HG03521 (cell line): ENCODE results near the gene GDE1.
A peak's percentile ranks its signal among the peaks of the same experiment; 100 is the strongest.

Source experiments
- ATAC-seq: cut with Tn5 transposase; IDR thresholded peaks from one replicate; pipeline ENCODE4 v1.9.1; 2021; ENCODE audit warnings: mild to moderate bottlenecking, moderate library complexity; ENCODE audit not compliant: unreplicated experiment

GDE1 gene

DNA sequence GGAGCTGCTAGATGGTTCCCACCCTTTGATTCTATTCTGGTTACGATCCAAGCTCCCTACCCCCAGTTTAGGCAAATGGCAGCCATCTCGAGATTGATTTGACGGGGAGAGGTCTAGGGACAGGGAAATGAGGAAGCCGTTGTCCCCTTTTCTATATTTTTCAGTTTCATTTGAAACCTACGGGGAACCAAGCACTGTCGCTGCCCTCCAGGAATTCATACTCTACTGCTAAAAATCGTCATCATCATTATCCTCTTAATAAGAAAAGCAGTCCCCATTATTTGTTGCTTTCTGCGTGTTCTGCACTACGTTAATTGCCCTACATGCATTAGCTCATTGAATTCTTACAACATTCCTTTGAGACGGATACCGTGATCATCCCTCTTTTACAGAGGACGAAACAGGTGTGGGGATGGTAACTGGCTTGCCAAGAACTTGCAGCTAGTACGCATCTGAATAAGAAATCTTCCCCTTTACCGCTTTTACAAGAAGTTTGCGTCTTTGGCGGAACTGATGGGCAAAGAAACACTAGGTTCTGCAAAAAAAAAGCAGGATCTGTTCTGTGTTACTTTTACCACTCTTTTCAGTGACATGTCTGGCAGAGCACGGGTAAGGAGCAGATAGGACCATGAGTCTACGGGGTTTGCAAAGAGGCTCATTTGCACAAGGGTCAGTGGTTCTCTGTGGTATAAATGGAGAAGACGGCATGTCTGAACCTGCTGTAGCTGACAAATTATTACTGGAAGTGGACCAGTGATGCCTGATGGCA, 2.9 kb upstream of the GDE1 start:
- ATAC-seq = no peak

- ATAC-seq = no peak
Measured at GRCh38 chr16:19524356-19524615, 2.4 kb upstream of the GDE1 start.

DNA sequence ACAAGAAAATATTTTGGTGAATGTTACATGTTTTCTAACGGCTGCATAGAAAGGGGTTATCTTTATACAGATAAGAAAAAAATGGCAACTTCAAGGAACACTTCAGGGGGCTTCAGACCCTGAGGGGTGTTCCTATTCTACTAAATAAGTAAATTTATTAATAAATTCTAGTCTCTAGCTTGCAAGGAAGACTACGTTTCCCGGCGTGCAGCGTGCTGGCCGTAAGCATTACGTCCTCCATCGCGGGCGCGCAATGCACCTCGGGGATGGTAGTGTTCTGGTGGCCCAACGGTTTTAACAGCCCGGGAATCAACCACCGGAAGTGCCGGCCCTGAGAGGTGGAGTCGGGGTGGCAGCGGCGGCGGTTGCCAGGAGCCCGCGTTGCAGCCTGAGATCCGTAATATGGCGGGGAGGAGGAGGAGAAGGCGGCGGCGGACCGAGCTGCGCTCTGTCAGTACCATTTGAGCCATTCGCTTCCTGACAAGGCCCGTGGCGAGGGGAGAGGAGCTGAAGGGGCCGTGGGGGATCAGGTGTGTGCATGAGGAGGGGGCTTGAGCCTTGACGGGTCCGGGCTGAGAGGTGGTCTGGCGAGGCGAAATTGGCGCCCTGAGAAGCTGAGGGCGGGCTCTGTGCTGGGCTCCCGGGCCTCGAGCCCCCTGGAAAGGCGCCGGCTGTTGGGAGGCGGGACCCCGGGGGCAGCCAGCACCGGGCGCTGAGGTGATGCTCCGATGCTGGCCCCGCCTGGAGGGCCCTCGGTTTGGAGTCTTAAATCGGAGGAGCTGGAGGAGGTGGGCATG, 1.9 kb upstream of the GDE1 start, which contains the start of gene CCP110:
TSS of gene CCP110 (plus strand) at position 384 of the 797 bp plus-strand sequence. CDS start 3,940 bp downstream, outside the sequence.
- ATAC-seq = peak; percentile 74

- no peak for ATAC-seq
Measured at GRCh38 chr16:19523184-19523558, 1.3 kb upstream of the GDE1 start.

DNA sequence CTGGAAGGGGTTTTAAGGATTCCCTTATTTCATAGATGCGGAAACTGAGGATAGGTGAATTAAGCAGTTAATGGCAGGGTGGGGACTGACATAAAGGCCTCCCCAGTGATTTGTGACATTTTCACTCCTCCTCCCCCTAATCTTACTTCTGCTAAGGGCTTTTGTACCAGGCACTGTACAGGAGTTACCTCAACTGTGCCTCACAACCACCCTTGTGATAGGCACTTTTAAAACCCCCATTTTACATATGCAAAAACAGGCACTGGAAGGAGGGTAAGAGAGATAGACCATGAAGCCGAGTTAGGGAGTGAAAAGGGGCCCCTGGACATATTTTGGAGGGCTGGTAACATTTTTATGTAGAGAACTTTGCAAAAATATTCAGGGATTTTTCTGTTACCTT, 862 bp upstream of the GDE1 start:
- no peak for ATAC-seq

GRCh38 chr16:19522397-19522732, 467 bp upstream of the GDE1 start:
- no peak for ATAC-seq

GRCh38 chr16:19520861-19521331, 1.0 kb downstream of the GDE1 start:
- ATAC-seq = no peak

DNA sequence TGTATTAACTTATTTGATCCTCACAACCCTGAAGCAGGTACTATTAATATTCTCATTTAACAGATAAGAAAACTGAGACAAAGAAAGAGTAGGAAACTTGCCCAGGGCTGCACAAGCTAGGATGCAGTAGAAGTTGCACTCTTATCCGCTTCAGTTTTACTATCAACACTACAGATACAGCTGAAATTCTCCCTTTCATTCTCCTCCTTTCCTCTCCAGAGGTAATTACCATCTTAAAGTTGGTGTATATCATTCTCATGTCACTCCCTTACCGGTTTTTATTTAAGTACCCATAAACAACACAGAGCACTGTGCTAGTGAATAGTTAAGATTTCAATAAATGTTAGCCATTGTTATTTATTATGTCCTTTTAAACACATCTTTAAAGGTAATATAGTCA, 3.5 kb downstream of the GDE1 start:
- no peak for ATAC-seq

DNA sequence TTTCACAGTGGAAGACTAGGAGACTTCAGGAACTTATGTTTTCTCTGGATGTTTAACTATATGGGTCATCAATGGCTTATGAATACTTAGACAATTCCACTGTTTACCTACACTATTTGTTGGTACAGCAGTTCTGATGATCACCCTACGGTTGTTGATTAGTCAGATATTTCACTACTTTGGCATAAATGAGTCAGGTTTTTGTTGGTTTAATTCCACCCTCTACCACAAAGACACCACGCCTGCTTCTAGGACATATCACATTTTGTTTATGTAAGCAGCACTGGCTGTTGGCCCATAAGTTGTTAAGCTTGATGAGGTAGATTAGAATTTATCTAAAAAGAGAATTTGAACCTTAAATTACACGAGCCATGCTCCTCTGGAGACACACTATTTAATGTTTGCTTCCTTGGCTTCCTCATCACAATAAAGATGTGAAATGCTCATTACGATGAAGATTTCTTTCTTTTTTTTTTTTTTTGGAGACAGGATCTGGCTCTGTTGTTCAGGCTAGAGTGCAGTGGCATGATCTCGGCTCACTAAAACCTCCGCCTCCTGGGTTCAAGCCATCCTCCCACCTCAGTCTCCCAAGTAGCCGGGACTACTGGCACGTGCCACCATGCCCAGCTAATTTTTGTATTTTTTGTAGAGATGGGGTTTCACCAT, 4.3 kb downstream of the GDE1 start:
- ATAC-seq = no peak

DNA sequence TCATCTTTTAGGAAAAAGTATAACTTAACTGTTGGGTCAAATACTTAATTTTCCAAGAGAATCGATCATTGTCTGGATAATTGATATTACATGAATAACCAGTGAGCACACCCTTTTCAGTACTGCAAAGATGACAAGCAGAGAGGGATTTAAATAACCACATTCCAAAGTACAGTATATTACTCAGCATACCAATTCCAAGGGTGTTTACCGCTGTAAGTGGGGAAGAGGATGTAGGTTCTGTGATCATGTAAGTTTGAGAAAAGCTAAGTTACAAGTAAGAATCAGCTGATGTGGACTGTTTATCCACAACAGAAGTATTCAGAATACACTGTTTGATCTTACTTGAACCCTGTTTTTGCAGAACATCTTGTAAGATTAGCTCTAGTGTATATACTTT, 6.1 kb downstream of the GDE1 start:
- ATAC-seq = no peak

DNA sequence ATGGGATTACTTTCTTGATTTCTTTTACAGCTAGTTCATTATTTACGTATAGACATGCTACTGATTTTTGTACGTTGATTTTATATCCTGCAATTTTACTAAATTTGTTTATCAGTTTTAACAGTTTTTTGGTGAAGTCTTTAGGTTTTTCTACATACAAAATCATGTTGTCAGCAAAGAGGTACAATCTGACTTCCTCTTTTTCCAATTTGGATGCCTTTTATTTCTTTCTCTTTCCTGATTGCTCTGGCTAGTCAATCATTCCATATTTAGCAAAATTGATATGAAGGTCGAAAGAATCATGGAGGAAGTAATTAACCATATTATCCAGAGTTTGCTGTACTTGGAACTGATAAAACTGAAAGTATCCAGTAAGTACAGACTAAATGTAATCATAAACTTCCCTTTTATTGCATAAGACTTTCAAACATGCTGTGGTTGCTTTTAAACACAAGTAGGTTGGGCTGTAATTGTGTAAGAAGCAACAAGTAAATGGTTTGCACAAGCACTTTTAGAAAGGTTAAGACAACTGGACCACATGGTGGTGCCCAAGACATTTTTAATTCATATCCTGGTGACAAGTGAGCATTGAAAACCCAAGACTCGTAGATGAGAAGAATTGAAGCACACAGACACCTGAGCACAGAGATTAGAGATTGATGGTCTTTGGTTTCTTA, 8.4 kb downstream of the GDE1 start:
- no peak for ATAC-seq

DNA sequence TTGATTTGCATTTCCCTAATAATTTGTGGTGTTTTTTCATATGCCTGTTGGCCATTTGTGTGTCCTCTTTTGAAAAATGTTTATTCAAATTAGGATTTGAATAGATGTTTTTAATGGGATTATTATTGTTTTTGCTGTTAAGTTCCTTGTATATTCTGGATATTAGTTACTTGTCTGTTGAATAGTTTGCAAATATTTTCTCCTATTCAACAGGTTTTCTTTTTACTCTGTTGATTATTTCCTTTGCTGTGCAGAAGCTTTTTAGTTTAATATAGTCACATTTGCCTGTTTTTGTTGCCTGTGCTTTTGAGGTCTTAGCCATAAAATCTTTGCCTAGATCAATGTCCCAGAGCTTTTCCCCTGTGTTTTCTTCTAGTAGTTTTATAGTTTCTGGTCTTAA, 9.6 kb downstream of the GDE1 start:
- no peak for ATAC-seq

DNA sequence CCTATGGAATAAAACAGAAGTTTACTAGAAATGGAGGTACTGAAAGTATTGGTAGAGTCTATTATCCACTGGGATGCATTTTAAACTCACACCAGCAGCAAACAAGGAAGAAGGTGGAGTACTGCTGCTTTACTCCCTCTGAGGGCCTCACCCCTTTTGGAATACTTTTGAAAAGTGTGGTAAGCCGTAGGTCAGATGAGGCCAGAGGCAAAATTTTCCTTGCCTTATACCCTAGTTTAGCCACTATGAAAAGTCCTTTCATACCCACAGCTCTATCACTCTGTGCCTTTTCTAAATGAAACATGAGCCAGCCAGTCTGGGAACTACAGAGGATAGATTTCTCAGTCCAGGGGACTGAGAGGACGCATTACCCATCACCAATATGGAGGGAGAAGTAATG, 14.0 kb downstream of the GDE1 start:
- ATAC-seq = no peak

DNA sequence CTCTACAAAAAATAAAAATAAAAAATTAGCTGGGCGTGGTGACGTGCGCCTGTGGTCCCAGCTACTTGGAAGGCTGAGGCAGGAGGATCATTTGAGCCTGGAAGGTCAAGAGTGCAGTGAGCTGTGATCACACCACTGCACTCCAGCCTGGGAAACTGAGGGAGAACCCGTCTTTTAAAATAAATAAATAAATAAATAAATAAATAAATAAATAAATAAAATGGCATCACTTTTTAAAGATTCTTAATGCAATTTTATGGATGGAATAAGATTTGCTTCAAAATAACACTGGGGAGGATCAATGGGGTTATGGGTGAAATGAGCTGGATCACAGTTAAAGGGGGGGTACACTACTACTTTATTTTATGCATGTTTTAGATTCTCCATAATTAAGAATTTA, 14.9 kb downstream of the GDE1 start:
- ATAC-seq = no peak

DNA sequence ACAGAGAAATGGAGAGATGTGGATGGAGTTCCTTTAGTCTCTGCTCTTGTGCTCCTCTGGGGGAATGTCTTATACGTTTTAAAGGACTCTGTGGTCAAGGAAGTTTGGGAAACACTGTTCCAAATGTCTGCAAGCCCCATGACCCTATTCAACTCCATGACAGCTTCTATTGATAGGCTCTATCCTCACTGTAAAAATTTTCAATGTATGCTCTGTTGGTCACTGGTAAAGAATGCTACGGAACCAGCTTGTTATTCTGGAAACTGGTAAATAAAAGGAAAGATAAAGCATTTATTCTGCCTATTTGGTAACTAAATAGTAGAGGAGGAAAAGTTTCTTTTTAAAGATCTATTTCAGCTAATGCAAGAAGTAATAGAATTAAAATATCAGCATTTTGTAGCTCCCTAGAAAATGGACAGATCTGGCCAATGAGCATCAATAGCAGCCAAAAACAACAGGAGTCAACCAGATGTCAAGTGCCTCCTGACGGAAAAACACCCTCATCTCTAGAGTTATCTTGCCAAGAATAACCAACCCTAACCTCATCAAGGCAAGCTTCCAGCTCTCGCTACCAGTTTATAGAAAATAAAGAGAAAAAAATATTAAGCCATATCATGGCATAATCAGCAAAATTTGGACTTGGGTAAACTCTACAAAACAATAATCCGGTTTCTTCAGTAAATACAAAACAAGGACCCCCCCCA, 16.1 kb downstream of the GDE1 start:
- ATAC-seq = no peak

GRCh38 chr16:19503461-19504075, 18.3 kb downstream of the GDE1 start:
- no peak for ATAC-seq

DNA sequence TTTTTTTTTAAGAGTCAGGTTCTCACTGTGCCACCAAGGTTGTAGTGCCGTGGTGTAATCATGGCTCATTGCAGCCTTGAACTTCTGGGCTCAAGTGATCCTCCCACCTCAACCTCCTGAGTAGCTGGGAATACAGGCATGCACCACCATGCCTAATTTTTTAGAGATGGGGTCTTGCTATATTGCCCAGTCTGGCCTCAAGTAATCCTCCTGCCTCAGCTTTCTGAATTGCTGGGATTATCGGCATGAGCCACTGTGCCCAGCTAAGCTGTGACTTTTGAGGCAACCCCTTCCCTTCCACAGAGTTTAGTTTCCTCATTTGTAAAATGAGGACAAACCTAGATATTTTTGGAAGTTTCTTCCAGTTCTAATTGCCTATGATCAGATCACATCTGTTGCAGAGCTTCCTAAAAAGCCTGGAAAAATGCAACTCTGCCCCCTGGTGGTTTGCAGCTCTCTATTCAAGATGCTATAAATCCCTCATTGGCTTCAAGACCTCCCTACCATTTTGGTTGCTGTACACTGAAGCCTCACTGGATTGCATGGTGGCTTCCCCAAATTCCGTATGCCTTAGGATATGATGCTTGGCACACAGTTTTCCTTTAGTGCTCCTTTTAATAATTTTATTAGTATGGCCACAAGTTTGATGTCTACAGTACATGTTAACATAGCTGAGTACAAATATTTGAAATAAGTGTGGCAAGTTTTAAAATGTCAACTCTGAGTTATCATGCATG, 19.3 kb downstream of the GDE1 start:
- ATAC-seq = no peak

DNA sequence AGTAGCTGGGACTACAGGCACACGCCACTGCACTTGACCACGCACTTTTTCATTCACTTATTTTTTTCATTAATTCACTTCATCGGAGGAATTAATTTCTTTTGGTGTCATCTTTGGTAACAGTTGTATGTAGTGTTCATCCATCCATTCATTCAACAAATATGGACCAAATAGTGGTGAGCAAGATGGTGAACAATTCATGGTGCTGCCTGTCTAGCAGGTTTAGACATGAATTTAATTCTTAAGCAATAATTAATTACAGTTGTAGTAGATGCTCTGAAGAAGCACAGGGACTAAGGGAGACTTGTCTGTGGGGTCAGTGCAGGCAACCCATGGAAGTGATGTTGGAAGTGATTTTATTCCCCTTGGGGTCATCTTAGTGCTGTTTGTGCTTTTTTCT, 22.4 kb downstream of the GDE1 start:
- no peak for ATAC-seq

DNA sequence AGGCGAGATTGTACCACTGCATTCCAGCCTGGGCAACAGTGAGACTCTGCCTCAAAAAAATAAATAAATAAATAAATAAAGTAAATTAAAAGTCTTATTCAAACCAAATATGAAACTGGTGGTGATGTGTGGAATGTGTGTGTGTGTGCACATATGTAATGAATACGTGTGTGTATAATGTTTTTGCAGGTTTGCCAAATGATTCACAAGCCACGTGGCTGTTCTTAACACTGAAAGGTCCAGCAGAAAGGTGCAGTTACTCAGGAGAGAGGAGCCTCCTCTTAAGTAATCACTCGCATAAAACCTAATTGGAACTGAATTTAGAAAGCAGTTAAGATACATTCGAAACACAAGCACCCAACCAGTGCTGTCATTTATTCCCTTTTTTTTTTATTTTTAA, 22.9 kb downstream of the GDE1 start:
- no peak for ATAC-seq

DNA sequence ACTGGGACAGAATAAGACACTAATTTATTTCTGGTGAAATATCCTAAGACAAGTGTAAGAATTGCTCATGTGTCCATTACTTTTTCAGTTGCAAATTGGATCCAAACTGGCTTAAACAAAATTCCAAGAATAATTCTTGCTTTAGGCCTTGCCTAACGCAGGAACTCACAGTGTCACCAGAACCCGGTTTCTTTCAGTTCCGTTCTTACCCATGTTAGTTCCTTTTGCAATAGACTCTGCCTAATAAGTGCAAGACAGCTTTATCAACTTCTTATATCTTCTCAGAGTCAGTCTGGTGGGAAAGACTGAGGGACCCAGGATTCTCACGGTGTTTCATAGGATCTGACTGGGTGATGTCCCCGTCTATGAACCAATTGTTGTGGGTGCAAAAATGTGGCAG, 24.7 kb downstream of the GDE1 start:
- ATAC-seq = no peak
